Trophoblast cell (in vitro differentiated cells and primary cell): ENCODE data around the gene MFAP5.
"Not testable (repeated sequence)": the region's sequence is repeated elsewhere in the genome, so short reads cannot be mapped to it uniquely, and the experiment has no call there.

Experiments
- DNase-seq, 2 donors: peaks; one replicate each; pipeline ENCODE4 v3.0.0-alpha.2; 2016
- H2AFZ ChIP-seq: 2 replicates; pipeline ENCODE4 v1.6.1; 2013; ENCODE audit warnings: low read length, moderate library complexity, mild to moderate bottlenecking; ENCODE audit not compliant: insufficient read depth, poor library complexity
- H2AK5ac ChIP-seq: 2 replicates; pipeline ENCODE4 v1.6.1; 2013; ENCODE audit warnings: mild to moderate bottlenecking, low read length
- H2BK120ac ChIP-seq: 2 replicates; pipeline ENCODE4 v1.6.1; 2013; ENCODE audit warnings: low read length, mild to moderate bottlenecking, moderate library complexity; ENCODE audit not compliant: insufficient read depth, poor library complexity
- H2BK12ac ChIP-seq: 2 replicates; pipeline ENCODE4 v1.6.1; 2013; ENCODE audit warnings: mild to moderate bottlenecking, low read length, moderate library complexity
- H2BK5ac ChIP-seq: 2 replicates; pipeline ENCODE4 v1.6.1; 2013; ENCODE audit warnings: low read length, low read depth, moderate library complexity, mild to moderate bottlenecking; ENCODE audit not compliant: poor library complexity
- H3K14ac ChIP-seq: 2 replicates; pipeline ENCODE4 v1.6.1; 2013; ENCODE audit warnings: mild to moderate bottlenecking, low read length
- H3K18ac ChIP-seq: 2 replicates; pipeline ENCODE4 v1.6.1; 2013; ENCODE audit warnings: mild to moderate bottlenecking, low read length
- H3K23ac ChIP-seq: 2 replicates; pipeline ENCODE4 v1.6.1; 2013; ENCODE audit warnings: low read length
- H3K27ac ChIP-seq: 2 replicates; pipeline ENCODE4 v1.5.1; 2013; ENCODE audit warnings: low read depth, mild to moderate bottlenecking, inconsistent platforms, low read length, moderate library complexity
- H3K27me3 ChIP-seq: 2 replicates; pipeline ENCODE4 v1.6.1; 2013; ENCODE audit warnings: inconsistent platforms, mild to moderate bottlenecking, low read length, moderate library complexity; ENCODE audit not compliant: insufficient read depth
- H3K36me3 ChIP-seq, 2 experiments: 1 replicate in 1 of 2; 2 replicates in 1 of 2; pipeline ENCODE4 v1.6.1; 2013; ENCODE audit warnings: low read length in 2 of 2, mild to moderate bottlenecking in 2 of 2, moderate library complexity in 1 of 2; ENCODE audit not compliant: insufficient read depth in 2 of 2, control insufficient read depth in 1 of 2
- H3K4ac ChIP-seq: 2 replicates; pipeline ENCODE4 v1.6.1; 2013; ENCODE audit warnings: low read depth, mild to moderate bottlenecking, low read length, moderate library complexity
- H3K4me1 ChIP-seq, 2 experiments: 1 replicate in 1 of 2; 2 replicates in 1 of 2; pipeline ENCODE4 v1.6.1; 2013; ENCODE audit warnings: low read length in 2 of 2, mild to moderate bottlenecking in 2 of 2, moderate library complexity in 1 of 2; ENCODE audit not compliant: insufficient read depth in 2 of 2, control insufficient read depth in 1 of 2
- H3K4me2 ChIP-seq: 2 replicates; pipeline ENCODE4 v1.6.1; 2013; ENCODE audit warnings: inconsistent platforms, mild to moderate bottlenecking, low read length, moderate library complexity
- H3K4me3 ChIP-seq: 2 replicates; pipeline ENCODE4 v1.5.1; 2013; ENCODE audit warnings: mild to moderate bottlenecking, low read depth, low read length, inconsistent platforms
- H3K79me1 ChIP-seq: one replicate; pipeline ENCODE4 v1.6.1; 2013; ENCODE audit warnings: low read length
- H3K79me2 ChIP-seq: 2 replicates; pipeline ENCODE4 v1.6.1; 2013; ENCODE audit warnings: low read length, mild to moderate bottlenecking; ENCODE audit not compliant: control insufficient read depth, insufficient read depth, poor library complexity
- H3K9ac ChIP-seq: 2 replicates; pipeline ENCODE4 v1.6.1; 2013; ENCODE audit warnings: mild to moderate bottlenecking, low read length
- H3K9me3 ChIP-seq: 2 replicates; pipeline ENCODE4 v1.6.1; 2013; ENCODE audit warnings: low read depth, mild to moderate bottlenecking, control low read depth, inconsistent platforms, low read length; ENCODE audit not compliant: insufficient read depth
- H4K12ac ChIP-seq: 2 replicates; pipeline ENCODE4 v1.6.1; 2013; ENCODE audit warnings: low read depth, mild to moderate bottlenecking, low read length, moderate library complexity
- H4K8ac ChIP-seq: 2 replicates; pipeline ENCODE4 v1.6.1; 2013; ENCODE audit warnings: low read depth, mild to moderate bottlenecking, low read length, moderate library complexity
- H4K91ac ChIP-seq: one replicate; pipeline ENCODE4 v1.6.1; 2013; ENCODE audit warnings: low read depth, mild to moderate bottlenecking, low read length, moderate library complexity
- WGBS: extraction: QIAGEN DNeasy Blood & Tissue Kit; methylation state at CpG from one replicate; pipeline ENCODE4 v1.1.7; 2013; ENCODE audit warnings: missing lambda C conversion rate; ENCODE audit not compliant: insufficient read length, insufficient coverage; ENCODE audit errors: extremely low coverage; 5-methylcytosine and 5-hydroxymethylcytosine counted together

MFAP5 gene

GRCh38 chr12:8637666-8638065, 25.0 kb downstream of the MFAP5 start:
- no peak overlapping the region for H3K27ac ChIP-seq
- H3K23ac ChIP-seq = peak overlapping the region; percentile 76
- no peak overlapping the region for H3K18ac ChIP-seq
- no peaks in the 10 kb centered on the region for H3K79me2 ChIP-seq
- no peak overlapping the region for H3K14ac ChIP-seq
- no peaks in the 10 kb centered on the region for H3K79me1 ChIP-seq
- H3K9me3 ChIP-seq = no peaks in the 10 kb centered on the region
- no peaks in the 10 kb centered on the region for H3K27me3 ChIP-seq
- WGBS = no CpG with 5 or more reads among the region's 4 CpGs
- no peak for DNase-seq
- no peak overlapping the region for H2AFZ ChIP-seq
- H4K91ac ChIP-seq = peak overlapping the region; percentile 20
- peaks cover 0 to 21% of the 10 kb centered on the region in 2 experiments for H3K4me1 ChIP-seq
- no peak overlapping the region for H2BK5ac ChIP-seq
- no peak overlapping the region for H3K4ac ChIP-seq
- H2AK5ac ChIP-seq = no peak overlapping the region
- H3K9ac ChIP-seq = no peak overlapping the region
- H4K8ac ChIP-seq = no peak overlapping the region
- H4K12ac ChIP-seq = no peak overlapping the region
- no peak overlapping the region for H3K4me2 ChIP-seq
- H2BK120ac ChIP-seq = no peak overlapping the region
- H3K36me3 ChIP-seq = peaks cover 0 to 2% of the 10 kb centered on the region in 2 experiments
- no peak overlapping the region for H2BK12ac ChIP-seq
- no peak overlapping the region for H3K4me3 ChIP-seq

GRCh38 chr12:8637244-8637643, 25.4 kb downstream of the MFAP5 start:
- Histone ChIP-seq H3K9me3 (no peaks in the 10 kb centered on the region), H2AFZ (no peak overlapping the region), H3K36me3 (peaks cover 0 to 2% of the 10 kb centered on the region in 2 experiments), H3K4me3 (no peak overlapping the region), H2BK5ac (no peak overlapping the region), H3K27me3 (no peaks in the 10 kb centered on the region), H2BK12ac (no peak overlapping the region), H4K91ac (peak overlapping the region; percentile 17), H3K27ac (no peak overlapping the region), H3K14ac (no peak overlapping the region), H3K79me1 (no peaks in the 10 kb centered on the region), H4K12ac (no peak overlapping the region), H3K9ac (no peak overlapping the region), H3K4me1 (peaks cover 0 to 21% of the 10 kb centered on the region in 2 experiments), H2AK5ac (no peak overlapping the region), H2BK120ac (no peak overlapping the region), H3K4ac (no peak overlapping the region), H3K18ac (no peak overlapping the region), H3K4me2 (no peak overlapping the region), H4K8ac (no peak overlapping the region), H3K23ac (peak overlapping the region; percentile 76), H3K79me2 (no peaks in the 10 kb centered on the region)
- WGBS = no CpG with 5 or more reads among the region's 7 CpGs
- no peak for DNase-seq

GRCh38 chr12:8636581-8636980, 26.0 kb downstream of the MFAP5 start:
- peak overlapping the region; percentile 17 for H2BK5ac ChIP-seq

GRCh38 chr12:8636007-8636346, 26.6 kb downstream of the MFAP5 start:
- no CpG with 5 or more reads among the region's 8 CpGs for WGBS
- H4K8ac ChIP-seq, H3K79me1 ChIP-seq: not testable (repeated sequence)

More at GRCh38 chr12:8636581-8636980, 26.0 kb downstream of the MFAP5 start:
- Histone ChIP-seq H3K27me3 (no peaks in the 10 kb centered on the region), H3K4me3 (no peak overlapping the region), H2AK5ac (no peak overlapping the region), H3K36me3 (peaks cover 0 to 2% of the 10 kb centered on the region in 2 experiments), H4K12ac (no peak overlapping the region), H3K14ac (no peak overlapping the region), H2BK12ac (no peak overlapping the region), H3K79me2 (no peaks in the 10 kb centered on the region), H3K27ac (peak overlapping the region; percentile 42), H3K4me2 (no peak overlapping the region), H3K9ac (no peak overlapping the region), H3K4me1 (peaks cover 0 to 21% of the 10 kb centered on the region in 2 experiments), H3K4ac (no peak overlapping the region), H3K23ac (no peak overlapping the region), H3K9me3 (no peaks in the 10 kb centered on the region), H3K79me1 (no peaks in the 10 kb centered on the region), H3K18ac (no peak overlapping the region), H4K8ac (no peak overlapping the region), H4K91ac (no peak overlapping the region), H2AFZ (no peak overlapping the region), H2BK120ac (no peak overlapping the region)
- WGBS = no CpG with 5 or more reads among the region's 5 CpGs
- no peak for DNase-seq

More at GRCh38 chr12:8636007-8636346, 26.6 kb downstream of the MFAP5 start:
- not testable (repeated sequence) for H3K36me3 ChIP-seq, H2AK5ac ChIP-seq, H3K4me2 ChIP-seq, H3K27me3 ChIP-seq, H3K23ac ChIP-seq, H3K79me2 ChIP-seq, H3K14ac ChIP-seq, H2BK120ac ChIP-seq, H3K4ac ChIP-seq, H3K27ac ChIP-seq, H3K18ac ChIP-seq, H3K9ac ChIP-seq, H4K12ac ChIP-seq, H4K91ac ChIP-seq, H3K4me3 ChIP-seq, H3K9me3 ChIP-seq, H2BK5ac ChIP-seq, H2AFZ ChIP-seq, H2BK12ac ChIP-seq
- DNase-seq = peak; percentile 45 to 59
- H3K4me1 ChIP-seq = peaks cover 0 to 21% of the 10 kb centered on the region in 2 experiments
